Effector memory CD8-positive, alpha-beta T cell (primary cell): ENCODE measurements around the gene ROR1.

ENCODE experiments used
- ATAC-seq: fragments of 150-1000 bp; cut with Tn5 transposase; replicated peaks from 2 replicates; pipeline ENCODE4 v1.10.0; 2021; ENCODE audit warnings: mild to moderate bottlenecking, moderate library complexity
- DNase-seq, 3 experiments: peaks; one replicate each; pipeline ENCODE4 v3.0.0; 2021
- H3K27ac Mint-ChIP-seq, 2 donors: one replicate each; pipeline ENCODE4 v1.8.0; 2022; ENCODE audit warnings: mild to moderate bottlenecking in 2 of 2, mixed read lengths in 2 of 2, moderate library complexity in 2 of 2
- H3K27me3 Mint-ChIP-seq, 2 donors: one replicate each; pipeline ENCODE4 v1.8.0; 2022; ENCODE audit warnings: mixed read lengths in 2 of 2
- H3K36me3 Mint-ChIP-seq: one replicate; pipeline ENCODE4 v1.8.0; 2022; ENCODE audit warnings: mild to moderate bottlenecking, moderate library complexity, mixed read lengths; ENCODE audit not compliant: insufficient read depth
- H3K4me1 Mint-ChIP-seq, 2 donors: one replicate each; pipeline ENCODE4 v1.8.0; 2022; ENCODE audit warnings: low read depth in 2 of 2, mixed read lengths in 2 of 2
- H3K4me3 Mint-ChIP-seq, 2 donors: one replicate each; pipeline ENCODE4 v1.8.0; 2022; ENCODE audit warnings: mild to moderate bottlenecking in 2 of 2, mixed read lengths in 2 of 2, moderate library complexity in 2 of 2
- H3K9me3 Mint-ChIP-seq, 2 donors: one replicate each; pipeline ENCODE4 v1.8.0; 2022; ENCODE audit warnings: mixed read lengths in 2 of 2

ROR1 gene

GRCh38 chr1:64039390-64039926, 265.6 kb downstream of the ROR1 start:
- Mint-ChIP-seq H3K4me1 (no peaks in the 10 kb centered on the region), H3K4me3 (no peak overlapping the region), H3K36me3 (no peaks in the 10 kb centered on the region), H3K27ac (no peak overlapping the region), H3K9me3 (no peaks in the 10 kb centered on the region), H3K27me3 (peaks cover 6 to 38% of the 10 kb centered on the region in 2 donors)
- no peak for ATAC-seq
- DNase-seq: no peak

DNA sequence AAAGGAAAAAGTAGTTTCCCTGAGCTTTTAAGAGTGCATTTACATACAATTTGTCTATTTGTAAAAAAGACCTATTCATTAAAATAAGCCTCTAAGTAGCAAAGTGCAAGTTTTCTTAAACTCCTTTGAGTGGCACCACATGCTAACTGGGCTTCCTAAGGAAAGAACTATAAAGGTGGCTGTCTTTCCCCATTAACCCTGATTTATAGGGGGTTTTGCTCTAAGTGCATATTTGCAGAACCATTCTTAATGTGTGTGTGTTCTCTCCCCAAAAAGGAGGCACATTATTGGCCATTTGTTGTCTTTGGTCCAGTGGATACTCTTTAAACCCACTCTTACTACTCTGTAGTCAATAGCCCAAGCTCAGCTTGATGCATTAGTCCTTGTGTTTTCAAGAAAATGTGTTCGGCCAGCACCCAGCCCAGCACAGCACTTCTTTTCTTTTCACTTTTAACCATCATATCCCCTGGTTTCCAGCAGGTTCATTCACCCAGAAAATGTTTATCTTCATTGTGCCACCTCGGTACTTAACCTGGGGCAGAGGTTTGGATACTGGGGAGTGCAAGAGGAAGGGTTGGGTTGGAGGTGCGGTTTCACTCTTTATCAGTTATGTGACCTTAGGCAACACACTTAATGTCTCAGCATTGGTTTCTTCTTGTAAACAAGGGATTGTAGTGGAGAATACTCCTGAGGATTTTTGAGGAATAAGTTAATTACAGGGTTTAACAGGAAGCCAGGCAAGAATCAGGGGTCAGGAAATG, 267.7 kb downstream of the ROR1 start:
- Mint-ChIP-seq H3K36me3 (no peaks in the 10 kb centered on the region), H3K4me3 (no peak overlapping the region), H3K9me3 (no peaks in the 10 kb centered on the region), H3K4me1 (no peaks in the 10 kb centered on the region), H3K27ac (no peak overlapping the region), H3K27me3 (peaks cover 12 to 38% of the 10 kb centered on the region in 2 donors)
- ATAC-seq (no peak), DNase-seq (no peak)

DNA sequence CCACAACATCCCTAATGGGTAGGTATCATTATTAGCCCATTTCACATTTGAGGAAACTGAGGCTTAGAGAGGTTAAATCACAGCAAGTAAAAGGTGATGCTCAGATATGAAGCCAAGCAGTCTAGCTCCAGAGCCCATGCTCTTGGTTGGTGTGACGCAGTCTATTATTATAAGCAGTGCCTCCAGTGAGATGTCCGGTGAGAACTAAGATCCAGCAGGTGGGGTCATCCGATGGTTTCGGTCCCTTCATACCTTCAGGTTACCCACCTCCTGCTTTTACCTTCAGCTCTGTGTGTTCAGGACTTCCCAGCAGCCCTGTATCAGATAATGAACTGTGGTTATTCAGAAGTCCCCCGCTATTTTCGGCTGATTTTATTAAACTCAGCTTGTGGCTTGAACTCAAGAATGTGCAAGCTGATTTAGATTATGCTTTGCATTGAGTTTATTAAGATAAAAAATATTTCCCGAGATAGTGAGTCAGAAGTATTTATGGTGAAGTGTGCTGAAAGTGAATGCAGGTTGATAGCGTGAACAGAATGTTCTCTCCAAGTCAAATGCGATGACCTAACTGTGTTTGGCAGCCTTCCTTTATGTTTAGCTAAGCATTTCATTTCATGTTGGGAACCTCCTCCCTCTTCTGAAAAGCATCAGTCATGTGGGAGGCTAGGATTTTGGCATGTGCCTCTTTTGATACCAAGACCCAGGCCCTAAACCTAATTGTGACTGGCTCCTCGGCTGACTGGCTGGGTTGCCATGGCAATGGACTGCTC, 268.7 kb downstream of the ROR1 start:
- DNase-seq: no peak
- H3K36me3 Mint-ChIP-seq: no peaks in the 10 kb centered on the region
- H3K9me3 Mint-ChIP-seq: no peaks in the 10 kb centered on the region
- H3K4me3 Mint-ChIP-seq: no peak overlapping the region
- H3K4me1 Mint-ChIP-seq: no peaks in the 10 kb centered on the region
- H3K27me3 Mint-ChIP-seq: peaks cover 12 to 36% of the 10 kb centered on the region in 2 donors
- ATAC-seq: no peak
- no peak overlapping the region for H3K27ac Mint-ChIP-seq

DNA sequence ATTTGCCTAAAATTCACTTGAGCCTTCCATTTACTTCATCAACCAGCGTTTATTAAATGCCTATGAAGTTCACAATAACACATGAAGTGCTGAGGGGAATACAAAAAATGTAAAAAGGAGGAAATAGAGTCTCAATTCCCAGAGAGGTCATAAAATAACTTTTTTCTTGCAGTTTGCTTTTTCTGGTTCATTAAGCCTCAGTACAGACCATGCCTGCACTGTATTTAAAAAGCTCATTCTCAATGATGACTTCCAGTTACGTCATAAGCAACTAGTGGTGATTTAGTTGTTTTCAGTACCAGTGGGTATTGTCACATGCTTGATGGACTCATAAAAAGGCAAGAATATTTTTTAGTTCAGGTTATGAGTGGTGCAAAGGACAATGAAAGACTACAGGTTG, 269.5 kb downstream of the ROR1 start:
- ATAC-seq: no peak
- Mint-ChIP-seq H3K4me1 (no peaks in the 10 kb centered on the region), H3K27me3 (peaks cover 8 to 32% of the 10 kb centered on the region in 2 donors), H3K36me3 (no peaks in the 10 kb centered on the region), H3K9me3 (no peaks in the 10 kb centered on the region), H3K4me3 (no peak overlapping the region), H3K27ac (no peak overlapping the region)
- no peak for DNase-seq

DNA sequence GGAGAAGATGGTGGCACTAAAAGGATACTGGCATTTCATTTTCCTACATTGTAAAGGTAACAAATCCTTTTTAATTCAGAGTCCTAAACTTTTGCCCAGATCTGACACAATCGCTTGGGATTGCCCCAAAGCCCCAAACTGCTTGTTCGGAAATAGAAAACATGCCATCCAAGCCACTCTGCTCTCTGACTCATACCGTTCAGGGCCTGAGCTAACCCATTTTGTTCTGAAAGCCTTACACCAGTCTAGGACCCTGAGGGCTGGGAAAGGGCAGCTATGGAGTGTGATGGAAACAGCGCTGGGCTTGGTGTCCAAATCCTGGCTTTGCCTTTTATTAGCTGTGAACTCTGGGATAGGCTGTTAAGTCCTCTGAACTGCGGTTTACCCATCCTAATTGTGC, 270.2 kb downstream of the ROR1 start:
- no peak overlapping the region for H3K27ac Mint-ChIP-seq
- no peak for DNase-seq
- H3K27me3 Mint-ChIP-seq: peaks cover 6 to 32% of the 10 kb centered on the region in 2 donors
- H3K36me3 Mint-ChIP-seq: no peaks in the 10 kb centered on the region
- no peak overlapping the region for H3K4me3 Mint-ChIP-seq
- no peak for ATAC-seq
- H3K9me3 Mint-ChIP-seq: no peaks in the 10 kb centered on the region
- no peaks in the 10 kb centered on the region for H3K4me1 Mint-ChIP-seq

- ATAC-seq: no peak
- no peak for DNase-seq
These were observed 272.4 kb downstream of the ROR1 start for GRCh38 chr1:64046243-64046642.

DNA sequence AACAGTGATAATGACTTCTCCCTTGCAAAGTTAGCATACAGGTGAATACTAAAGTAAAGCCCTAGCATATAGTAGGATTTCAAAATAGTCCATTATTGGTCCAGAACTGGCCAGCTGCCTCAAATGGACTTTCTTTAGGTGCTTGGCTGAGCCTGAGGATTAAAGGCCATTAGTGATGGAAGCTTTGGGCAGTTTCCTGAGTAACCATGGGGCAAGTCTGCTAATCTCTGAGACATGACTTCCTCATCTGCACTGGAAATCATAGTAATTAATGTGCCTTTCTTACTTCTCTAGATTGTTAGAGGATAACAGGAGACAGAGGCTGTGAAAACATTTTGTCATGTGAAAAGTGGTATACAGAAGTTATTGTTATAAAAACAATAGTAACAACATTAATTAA, 273.1 kb downstream of the ROR1 start:
- no peak overlapping the region for H3K27ac Mint-ChIP-seq
- no peaks in the 10 kb centered on the region for H3K9me3 Mint-ChIP-seq
- no peaks in the 10 kb centered on the region for H3K4me1 Mint-ChIP-seq
- H3K4me3 Mint-ChIP-seq: no peak overlapping the region
- DNase-seq (no peak), ATAC-seq (no peak)
- H3K27me3 Mint-ChIP-seq: peaks cover 6 to 19% of the 10 kb centered on the region in 2 donors
- no peaks in the 10 kb centered on the region for H3K36me3 Mint-ChIP-seq

More at GRCh38 chr1:64046243-64046642, 272.4 kb downstream of the ROR1 start:
- Mint-ChIP-seq H3K4me1 (no peaks in the 10 kb centered on the region), H3K27me3 (peaks cover 6 to 24% of the 10 kb centered on the region in 2 donors), H3K36me3 (no peaks in the 10 kb centered on the region), H3K9me3 (no peaks in the 10 kb centered on the region), H3K27ac (no peak overlapping the region), H3K4me3 (no peak overlapping the region)

- Mint-ChIP-seq H3K9me3 (no peaks in the 10 kb centered on the region), H3K4me1 (no peaks in the 10 kb centered on the region), H3K36me3 (no peaks in the 10 kb centered on the region), H3K4me3 (no peak overlapping the region), H3K27ac (no peak overlapping the region), H3K27me3 (peaks cover 6 to 12% of the 10 kb centered on the region in 2 donors)
- DNase-seq (no peak), ATAC-seq (no peak)
These were observed 273.8 kb downstream of the ROR1 start for GRCh38 chr1:64047549-64047996.

DNA sequence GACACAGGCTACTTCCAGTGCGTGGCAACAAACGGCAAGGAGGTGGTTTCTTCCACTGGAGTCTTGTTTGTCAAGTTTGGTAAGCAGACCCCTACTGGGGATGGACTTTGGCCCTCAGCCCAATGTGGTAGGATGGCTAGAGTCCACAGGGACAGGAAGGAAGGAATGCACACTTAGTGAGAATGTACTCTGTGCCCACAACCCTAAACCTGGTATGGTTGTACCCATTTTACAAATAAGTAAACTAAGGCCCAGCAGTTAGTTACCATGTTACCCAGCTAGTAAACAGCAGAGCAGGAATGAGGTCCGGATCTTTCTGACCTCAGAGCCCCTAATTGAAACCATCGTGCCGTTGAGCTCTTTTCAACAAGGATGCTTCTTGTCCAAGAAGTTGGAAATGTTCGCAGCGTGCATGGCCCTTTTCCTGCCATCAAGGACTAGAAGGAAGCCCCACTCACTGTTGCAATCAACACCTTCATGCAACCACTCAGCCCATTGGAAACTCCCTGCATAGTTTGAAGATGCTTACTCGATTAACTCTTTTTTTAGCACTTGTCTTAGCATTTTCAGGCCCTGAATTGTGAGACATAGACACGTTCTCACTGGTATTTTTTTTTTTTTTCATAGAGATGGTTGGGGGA, 276.2 kb downstream of the ROR1 start:
- no peaks in the 10 kb centered on the region for H3K9me3 Mint-ChIP-seq
- H3K4me1 Mint-ChIP-seq: no peaks in the 10 kb centered on the region
- ATAC-seq (no peak), DNase-seq (no peak)
- peaks cover 0 to 9% of the 10 kb centered on the region in 2 donors for H3K27me3 Mint-ChIP-seq
- H3K27ac Mint-ChIP-seq: no peak overlapping the region
- no peaks in the 10 kb centered on the region for H3K36me3 Mint-ChIP-seq
- H3K4me3 Mint-ChIP-seq: no peak overlapping the region

DNA sequence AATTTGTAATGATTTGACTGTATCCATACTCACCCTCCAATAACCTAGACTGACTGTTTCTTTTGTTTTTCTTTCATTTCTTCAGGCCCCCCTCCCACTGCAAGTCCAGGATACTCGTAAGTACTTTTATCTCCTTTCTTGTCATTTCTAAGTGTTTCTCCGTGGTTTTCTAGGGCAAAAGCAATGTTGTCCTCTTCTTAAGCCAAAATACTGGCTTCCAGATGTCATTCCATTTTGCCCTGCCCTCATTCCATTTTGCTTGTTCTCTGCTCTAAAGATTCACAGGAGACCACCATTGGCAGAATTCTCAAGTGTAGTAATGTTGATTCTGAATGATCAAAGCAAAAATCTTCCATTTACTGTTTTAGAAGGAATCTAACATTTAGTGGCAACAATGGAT, 276.8 kb downstream of the ROR1 start:
- no peak for ATAC-seq
- Mint-ChIP-seq H3K4me3 (no peak overlapping the region), H3K4me1 (no peaks in the 10 kb centered on the region), H3K27ac (no peak overlapping the region), H3K27me3 (peaks cover 0 to 8% of the 10 kb centered on the region in 2 donors), H3K9me3 (no peaks in the 10 kb centered on the region), H3K36me3 (no peaks in the 10 kb centered on the region)
- DNase-seq: no peak

GRCh38 chr1:64051796-64052195, 278.0 kb downstream of the ROR1 start:
- Mint-ChIP-seq H3K36me3 (no peaks in the 10 kb centered on the region), H3K4me3 (no peak overlapping the region), H3K9me3 (no peaks in the 10 kb centered on the region), H3K4me1 (no peaks in the 10 kb centered on the region), H3K27me3 (peaks cover 0 to 6% of the 10 kb centered on the region in 2 donors), H3K27ac (no peak overlapping the region)
- DNase-seq (no peak), ATAC-seq (no peak)

GRCh38 chr1:64052777-64053176, 279.0 kb downstream of the ROR1 start:
- Mint-ChIP-seq H3K27ac (no peak overlapping the region), H3K4me3 (no peak overlapping the region), H3K4me1 (no peaks in the 10 kb centered on the region), H3K9me3 (no peaks in the 10 kb centered on the region), H3K36me3 (no peaks in the 10 kb centered on the region), H3K27me3 (peaks cover 0 to 6% of the 10 kb centered on the region in 2 donors)
- ATAC-seq (no peak), DNase-seq (no peak)

DNA sequence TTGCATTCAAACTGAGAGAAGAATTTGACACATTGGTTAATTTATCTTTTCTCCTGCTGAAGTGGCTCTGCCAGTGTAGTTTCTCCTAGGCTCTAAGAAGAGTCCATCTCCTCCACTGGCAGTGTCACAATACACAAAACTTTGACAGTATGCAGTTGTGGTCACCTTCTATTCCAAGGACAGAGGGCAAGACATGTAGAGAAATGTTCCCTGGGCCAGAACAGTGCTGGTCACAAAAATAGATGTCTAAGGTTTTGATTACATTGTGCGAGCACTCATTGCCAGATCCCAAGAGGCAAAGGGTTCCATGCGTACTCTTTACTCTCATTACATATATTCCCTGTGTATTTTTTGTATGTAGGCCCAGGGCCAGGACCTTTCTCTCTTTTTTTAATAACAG, 281.5 kb downstream of the ROR1 start:
- Mint-ChIP-seq H3K36me3 (no peaks in the 10 kb centered on the region), H3K27me3 (peaks cover 3 to 6% of the 10 kb centered on the region in 2 donors), H3K27ac (no peak overlapping the region), H3K4me3 (no peak overlapping the region), H3K4me1 (no peaks in the 10 kb centered on the region), H3K9me3 (no peaks in the 10 kb centered on the region)
- DNase-seq: no peak
- ATAC-seq: no peak
